Measurements from ENCODE around the gene PPT2.

DNA sequence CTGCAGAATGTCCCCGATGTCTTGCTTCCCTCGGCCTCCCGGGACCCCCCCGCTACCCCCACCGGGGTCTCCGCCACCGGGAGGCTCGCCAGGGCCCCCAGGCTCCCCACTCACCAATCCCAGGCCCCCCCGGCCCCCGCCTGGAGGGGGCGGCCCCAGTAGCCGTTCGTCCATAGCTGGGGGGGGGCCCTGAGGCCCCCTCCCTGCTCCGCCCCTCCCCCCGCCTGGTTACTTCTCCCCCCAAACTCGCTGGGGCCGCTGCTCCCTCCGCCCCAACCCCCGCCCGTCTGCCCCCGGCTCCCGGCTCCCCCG lies 35.8 kb downstream of the PPT2 start:
- no peak for TF ChIP-seq POLR2A (IDR thresholded peaks at IDR 0.05)
- TF ChIP-seq, protein P1, sequence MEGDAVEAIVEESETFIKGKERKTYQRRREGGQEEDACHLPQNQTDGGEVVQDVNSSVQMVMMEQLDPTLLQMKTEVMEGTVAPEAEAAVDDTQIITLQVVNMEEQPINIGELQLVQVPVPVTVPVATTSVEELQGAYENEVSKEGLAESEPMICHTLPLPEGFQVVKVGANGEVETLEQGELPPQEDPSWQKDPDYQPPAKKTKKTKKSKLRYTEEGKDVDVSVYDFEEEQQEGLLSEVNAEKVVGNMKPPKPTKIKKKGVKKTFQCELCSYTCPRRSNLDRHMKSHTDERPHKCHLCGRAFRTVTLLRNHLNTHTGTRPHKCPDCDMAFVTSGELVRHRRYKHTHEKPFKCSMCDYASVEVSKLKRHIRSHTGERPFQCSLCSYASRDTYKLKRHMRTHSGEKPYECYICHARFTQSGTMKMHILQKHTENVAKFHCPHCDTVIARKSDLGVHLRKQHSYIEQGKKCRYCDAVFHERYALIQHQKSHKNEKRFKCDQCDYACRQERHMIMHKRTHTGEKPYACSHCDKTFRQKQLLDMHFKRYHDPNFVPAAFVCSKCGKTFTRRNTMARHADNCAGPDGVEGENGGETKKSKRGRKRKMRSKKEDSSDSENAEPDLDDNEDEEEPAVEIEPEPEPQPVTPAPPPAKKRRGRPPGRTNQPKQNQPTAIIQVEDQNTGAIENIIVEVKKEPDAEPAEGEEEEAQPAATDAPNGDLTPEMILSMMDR (IDR thresholded peaks at IDR 0.05): no peak

Data from prostate gland (tissue), 2 donors.